WTC11 (cell line): ENCODE data around the gene PPP2R3A. TPM values are rescaled to one million over a fixed set of nuclear protein-coding genes. Genes with fewer than 3 reads are reported as not detected.
"Not testable (repeated sequence)": the region's sequence is repeated elsewhere in the genome, so short reads cannot be mapped to it uniquely, and the experiment has no call there.

ENCODE experiments used
- ATAC-seq: fragments of 200-7000 bp; cut with Tn5 transposase; 2 replicates; pipeline ENCODE4 v1.10.0; 2021; ENCODE audit warnings: mild to moderate bottlenecking, moderate library complexity
- CTCF ChIA-PET: fragments of 300-600 bp; sonication (Branson Sonifier 250); formaldehyde crosslinking; loops from one replicate; lab custom pipeline; 2021; ENCODE audit warnings: antibody characterized with exemption; lab: Charles Lee
- POLR2A ChIA-PET: fragments of 350-600 bp; sonication (Branson Sonifier 250); formaldehyde crosslinking; loops from one replicate; lab custom pipeline; 2021; ENCODE audit warnings: antibody characterized with exemption; lab: Charles Lee
- DNase-seq: peaks from one replicate; pipeline ENCODE4 v3.0.0; 2021; ENCODE audit warnings: low spot score
- H3K27ac Mint-ChIP-seq: 2 replicates; pipeline ENCODE4 v1.8.0; 2021; ENCODE audit warnings: mixed read lengths
- H3K27me3 Mint-ChIP-seq: 2 replicates; pipeline ENCODE4 v1.8.0; 2021; ENCODE audit warnings: low read depth, mild to moderate bottlenecking, moderate library complexity, mixed read lengths
- H3K36me3 Mint-ChIP-seq: 2 replicates; pipeline ENCODE4 v1.8.0; 2021; ENCODE audit warnings: mixed read lengths
- H3K4me1 Mint-ChIP-seq: 2 replicates; pipeline ENCODE4 v1.8.0; 2022; ENCODE audit warnings: mixed read lengths
- H3K4me3 Mint-ChIP-seq: 2 replicates; pipeline ENCODE4 v1.8.0; 2021; ENCODE audit warnings: mild to moderate bottlenecking, moderate library complexity, mixed read lengths
- H3K9me3 Mint-ChIP-seq: 2 replicates; pipeline ENCODE4 v1.8.0; 2021; ENCODE audit warnings: mixed read lengths
- ARID4B ChIP-seq: sonication (generic); formaldehyde crosslinking; IDR thresholded peaks from 2 replicates; pipeline ENCODE4 v1.8.0; 2023; ENCODE audit warnings: missing genetic modification reagents, mild to moderate bottlenecking, borderline replicate concordance
- ATF1 ChIP-seq: sonication (generic); formaldehyde crosslinking; IDR thresholded peaks from 2 replicates; pipeline ENCODE4 v1.8.1; 2023; ENCODE audit warnings: mild to moderate bottlenecking, moderate library complexity, missing genetic modification reagents
- ATF3 ChIP-seq: sonication (generic); formaldehyde crosslinking; conservative IDR thresholded peaks from 2 replicates; pipeline ENCODE4 v1.8.1; 2022; ENCODE audit warnings: mild to moderate bottlenecking, missing genetic modification reagents
- ATF6 ChIP-seq: sonication (generic); formaldehyde crosslinking; IDR thresholded peaks from 2 replicates; pipeline ENCODE4 v1.8.1; 2023; ENCODE audit warnings: mild to moderate bottlenecking, missing genetic modification reagents
- CREM ChIP-seq: sonication (generic); formaldehyde crosslinking; IDR thresholded peaks from 2 replicates; pipeline ENCODE4 v1.8.1; 2022; ENCODE audit warnings: mild to moderate bottlenecking, missing genetic modification reagents, moderate library complexity
- GTF2I ChIP-seq: fragments of 250-450 bp; sonication (Bioruptor Pico); conservative IDR thresholded peaks from 2 replicates; pipeline ENCODE4 v1.4.0; 2021; ENCODE audit warnings: mild to moderate bottlenecking
- MLX ChIP-seq: sonication (generic); formaldehyde crosslinking; IDR thresholded peaks from 2 replicates; pipeline ENCODE4 v1.8.1; 2023; ENCODE audit warnings: mild to moderate bottlenecking, missing genetic modification reagents, moderate library complexity
- NFATC4 ChIP-seq: fragments of 250-450 bp; sonication (Bioruptor Pico); IDR thresholded peaks from 2 replicates; pipeline ENCODE4 v1.9.0; 2021; ENCODE audit warnings: mild to moderate bottlenecking
- USF1 ChIP-seq: sonication (generic); formaldehyde crosslinking; IDR thresholded peaks from 2 replicates; pipeline ENCODE4 v1.8.0; 2022; ENCODE audit warnings: mild to moderate bottlenecking, missing genetic modification reagents
- ZNF121 ChIP-seq: sonication (generic); formaldehyde crosslinking; IDR thresholded peaks from 2 replicates; pipeline ENCODE4 v1.8.0; 2023; ENCODE audit warnings: missing genetic modification reagents
- ZNF138 ChIP-seq: sonication (generic); formaldehyde crosslinking; conservative IDR thresholded peaks from 2 replicates; pipeline ENCODE4 v1.8.1; 2022; ENCODE audit warnings: mild to moderate bottlenecking, moderate library complexity, missing genetic modification reagents
- ZSCAN18 ChIP-seq: fragments of 250-450 bp; sonication (Bioruptor Pico); IDR thresholded peaks from 2 replicates; pipeline ENCODE4 v2.1.2; 2022; ENCODE audit warnings: mild to moderate bottlenecking, moderate library complexity
- total RNA-seq: library from RNA; stranded (reverse); gene quantifications from 3 replicates; pipeline ENCODE4 v1.2.3, GENCODE V29; 2021
- TF ChIP-seq, protein P1 (sequence below): fragments of 250-450 bp; sonication (Bioruptor Pico); conservative IDR thresholded peaks from 2 replicates; pipeline ENCODE4 v1.9.0; 2021; ENCODE audit warnings: mild to moderate bottlenecking
- TF ChIP-seq, protein P2 (sequence below): fragments of 250-450 bp; sonication (Bioruptor Pico); IDR thresholded peaks from 2 replicates; pipeline ENCODE4 v1.9.0; 2021; ENCODE audit warnings: moderate library complexity, mild to moderate bottlenecking, inconsistent platforms, borderline replicate concordance
- TF ChIP-seq, protein P3 (sequence below): sonication (generic); formaldehyde crosslinking; IDR thresholded peaks from 2 replicates; pipeline ENCODE4 v1.8.0; 2023; ENCODE audit warnings: missing genetic modification reagents
- TF ChIP-seq, protein P4 (sequence below): sonication (generic); formaldehyde crosslinking; IDR thresholded peaks from 2 replicates; pipeline ENCODE4 v1.8.1; 2023; ENCODE audit warnings: mild to moderate bottlenecking, missing genetic modification reagents

The PPP2R3A gene
- total RNA-seq, 1 experiment from 2014 or later = 13.1 TPM

GRCh38 chr3:136162322-136162721 lies 196.8 kb downstream of the PPP2R3A start:
- DNase-seq (no peak), ATAC-seq (no peak)
- no peak overlapping the region for H3K27ac Mint-ChIP-seq
- peaks cover 10% of the 10 kb centered on the region for H3K9me3 Mint-ChIP-seq
- no peak overlapping the region for H3K4me3 Mint-ChIP-seq
- no peaks in the 10 kb centered on the region for H3K27me3 Mint-ChIP-seq
- H3K36me3 Mint-ChIP-seq = peaks cover 11% of the 10 kb centered on the region
- ChIA-PET CTCF (interaction anchor here (0.6 kb wide), 1 partner anchor 16 kb away, joined by 4 read pairs; no protein-coding TSS in a partner anchor), POLR2A (no interaction called here)
- TF ChIP-seq, protein P1, sequence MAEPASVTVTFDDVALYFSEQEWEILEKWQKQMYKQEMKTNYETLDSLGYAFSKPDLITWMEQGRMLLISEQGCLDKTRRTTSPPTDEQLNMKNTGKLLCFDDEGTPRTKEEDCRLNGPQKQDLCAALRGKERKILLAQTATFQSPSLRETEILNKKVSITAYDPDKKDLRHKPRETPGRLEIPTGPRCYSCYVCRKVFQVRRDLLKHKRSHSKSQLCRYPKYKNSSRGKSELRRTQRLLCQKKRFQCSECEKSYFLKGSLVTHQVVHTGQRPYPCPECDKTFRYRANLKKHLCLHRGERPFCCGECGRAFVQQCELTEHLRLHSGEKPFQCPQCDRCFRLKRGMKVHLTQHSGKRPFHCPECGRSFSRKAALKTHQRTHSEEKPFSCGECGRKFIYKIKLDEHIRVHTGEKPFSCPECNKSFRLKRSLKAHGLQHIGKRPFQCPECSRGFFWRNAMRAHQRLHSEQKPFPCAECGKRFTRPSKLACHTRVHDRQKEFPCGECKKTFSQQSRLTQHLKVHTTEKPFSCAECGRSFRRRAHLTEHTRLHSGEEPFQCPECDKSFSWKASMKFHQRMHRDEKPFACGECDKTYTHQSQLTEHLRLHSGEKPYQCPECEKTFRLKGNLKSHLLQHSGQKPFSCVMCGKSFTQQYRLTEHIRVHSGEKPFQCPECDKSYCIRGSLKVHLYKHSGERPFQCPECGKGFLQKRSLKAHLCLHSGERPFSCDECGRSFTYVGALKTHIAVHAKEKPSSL (CRISPR knock-in tag) = no peak
- TF ChIP-seq ATF6 (CRISPR knock-in tag) = no peak
- H3K4me1 Mint-ChIP-seq = peaks cover 43% of the 10 kb centered on the region

GRCh38 chr3:136163607-136164006 lies 198.1 kb downstream of the PPP2R3A start:
- Mint-ChIP-seq H3K9me3 (peaks cover 13% of the 10 kb centered on the region), H3K27ac (peak overlapping the region; percentile 83), H3K4me1 (peaks cover 42% of the 10 kb centered on the region)
- not testable (repeated sequence) for H3K36me3 Mint-ChIP-seq, H3K27me3 Mint-ChIP-seq, H3K4me3 Mint-ChIP-seq, DNase-seq
- CTCF ChIA-PET = interaction anchor here (0.8 to 0.9 kb wide), 2 partner anchors 188 to 228 kb away, joined by 3 read pairs; no protein-coding TSS in a partner anchor
- peak; percentile 69 for ATAC-seq
- POLR2A ChIA-PET = interaction anchor here (0.6 kb wide), 1 partner anchor 34 kb away, joined by 3 read pairs; no protein-coding TSS in a partner anchor

DNA sequence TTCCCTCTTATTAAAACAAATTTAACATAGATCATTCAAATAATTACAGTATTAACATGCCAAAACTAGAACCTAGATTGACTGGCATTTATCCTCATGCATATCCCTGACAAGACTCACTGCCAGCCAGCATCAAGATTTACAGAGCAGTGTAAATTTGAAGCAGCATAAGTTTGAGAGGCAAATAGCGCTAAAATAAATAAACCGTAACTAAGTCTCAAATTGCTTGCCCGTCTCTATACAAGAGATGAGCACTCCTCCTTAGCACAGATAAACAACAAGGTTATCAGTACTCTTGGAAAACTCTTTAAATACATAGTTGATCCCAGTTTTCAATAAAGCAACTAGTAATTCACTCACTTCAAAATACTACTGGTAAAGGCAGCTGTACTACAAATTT lies 201.0 kb downstream of the PPP2R3A start:
- H3K36me3 Mint-ChIP-seq = no peaks in the 10 kb centered on the region
- no peaks in the 10 kb centered on the region for H3K27me3 Mint-ChIP-seq
- no peak overlapping the region for H3K4me3 Mint-ChIP-seq
- peaks cover 46% of the 10 kb centered on the region for H3K4me1 Mint-ChIP-seq
- ChIA-PET CTCF (no interaction called here), POLR2A (no interaction called here)
- ATAC-seq (no peak), DNase-seq (no peak)
- TF ChIP-seq ZSCAN18 (CRISPR knock-in tag) = no peak
- no peak for TF ChIP-seq ATF1 (CRISPR knock-in tag)
- TF ChIP-seq USF1 = no peak
- TF ChIP-seq ZNF121 (CRISPR knock-in tag) = no peak
- TF ChIP-seq, protein P2, sequence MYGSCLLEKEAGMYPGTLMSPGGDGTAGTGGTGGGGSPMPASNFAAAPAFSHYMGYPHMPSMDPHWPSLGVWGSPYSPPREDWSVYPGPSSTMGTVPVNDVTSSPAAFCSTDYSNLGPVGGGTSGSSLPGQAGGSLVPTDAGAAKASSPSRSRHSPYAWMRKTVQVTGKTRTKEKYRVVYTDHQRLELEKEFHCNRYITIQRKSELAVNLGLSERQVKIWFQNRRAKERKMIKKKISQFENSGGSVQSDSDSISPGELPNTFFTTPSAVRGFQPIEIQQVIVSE (CRISPR knock-in tag) = no peak
- no peak for TF ChIP-seq ATF3 (CRISPR knock-in tag)
- TF ChIP-seq MLX (CRISPR knock-in tag) = no peak
- TF ChIP-seq ARID4B (CRISPR knock-in tag) = no peak
- TF ChIP-seq, protein P3, sequence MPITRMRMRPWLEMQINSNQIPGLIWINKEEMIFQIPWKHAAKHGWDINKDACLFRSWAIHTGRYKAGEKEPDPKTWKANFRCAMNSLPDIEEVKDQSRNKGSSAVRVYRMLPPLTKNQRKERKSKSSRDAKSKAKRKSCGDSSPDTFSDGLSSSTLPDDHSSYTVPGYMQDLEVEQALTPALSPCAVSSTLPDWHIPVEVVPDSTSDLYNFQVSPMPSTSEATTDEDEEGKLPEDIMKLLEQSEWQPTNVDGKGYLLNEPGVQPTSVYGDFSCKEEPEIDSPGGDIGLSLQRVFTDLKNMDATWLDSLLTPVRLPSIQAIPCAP (CRISPR knock-in tag) = no peak
- no peak for TF ChIP-seq CREM (CRISPR knock-in tag)
- TF ChIP-seq GTF2I (CRISPR knock-in tag) = no peak
- TF ChIP-seq, protein P4, sequence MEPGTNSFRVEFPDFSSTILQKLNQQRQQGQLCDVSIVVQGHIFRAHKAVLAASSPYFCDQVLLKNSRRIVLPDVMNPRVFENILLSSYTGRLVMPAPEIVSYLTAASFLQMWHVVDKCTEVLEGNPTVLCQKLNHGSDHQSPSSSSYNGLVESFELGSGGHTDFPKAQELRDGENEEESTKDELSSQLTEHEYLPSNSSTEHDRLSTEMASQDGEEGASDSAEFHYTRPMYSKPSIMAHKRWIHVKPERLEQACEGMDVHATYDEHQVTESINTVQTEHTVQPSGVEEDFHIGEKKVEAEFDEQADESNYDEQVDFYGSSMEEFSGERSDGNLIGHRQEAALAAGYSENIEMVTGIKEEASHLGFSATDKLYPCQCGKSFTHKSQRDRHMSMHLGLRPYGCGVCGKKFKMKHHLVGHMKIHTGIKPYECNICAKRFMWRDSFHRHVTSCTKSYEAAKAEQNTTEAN (CRISPR knock-in tag) = no peak
- TF ChIP-seq ZNF138 (CRISPR knock-in tag) = no peak
- TF ChIP-seq NFATC4 (CRISPR knock-in tag) = no peak
- H3K27ac Mint-ChIP-seq = peak overlapping the region; percentile 42; the same call in 1 of the 2 replicates
- H3K9me3 Mint-ChIP-seq = peaks cover 5% of the 10 kb centered on the region; the same call in 1 of the 2 replicates
